ENCODE results near the gene HS3ST3B1.

The HS3ST3B1 gene

DNA sequence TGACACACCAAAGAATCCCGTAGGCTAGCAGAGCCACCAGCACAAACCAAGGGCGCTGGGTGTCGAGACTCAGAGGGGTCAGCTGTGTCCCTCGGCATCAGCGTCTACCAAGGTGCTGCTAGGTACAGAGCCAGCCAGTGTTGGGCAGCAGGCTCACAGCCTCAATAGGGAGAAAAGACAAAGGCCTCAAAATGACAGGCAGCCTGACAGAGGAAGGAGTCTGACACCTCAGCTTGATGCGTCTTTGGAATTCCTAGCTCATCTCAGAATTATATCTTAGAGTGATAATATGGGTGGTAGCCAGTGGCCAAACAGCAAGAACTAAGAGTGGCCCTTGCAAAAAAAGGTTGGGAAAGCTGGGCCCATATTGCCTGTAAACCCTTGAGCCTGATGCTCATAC lies 45.9 kb downstream of the HS3ST3B1 start:
- in situ Hi-C loops (cut with MboI; ENCODE audit: low sequenced_read_pairs) = no loop called here

GRCh38 chr17:14351493-14351892 lies 50.6 kb downstream of the HS3ST3B1 start:
- in situ Hi-C loops (cut with MboI; ENCODE audit: low sequenced_read_pairs) = no loop called here

DNA sequence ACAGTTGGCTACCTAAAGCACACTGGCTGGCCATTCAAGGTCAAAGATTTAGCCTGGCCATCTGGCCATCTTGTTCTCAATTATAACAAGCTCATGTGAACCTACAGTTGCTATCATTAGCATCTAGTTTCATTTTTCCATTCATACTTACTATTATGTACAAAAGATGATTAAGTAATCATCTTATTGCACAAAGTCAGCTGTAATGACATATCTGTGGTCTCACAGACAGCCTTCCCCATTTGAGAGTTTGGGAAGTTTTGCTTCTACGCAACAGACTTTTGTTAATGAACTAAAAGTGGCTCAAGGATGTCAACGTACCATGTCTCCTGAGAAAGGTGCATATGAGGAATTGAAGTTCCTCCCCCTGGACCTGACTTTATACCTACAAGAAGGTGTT lies 51.3 kb downstream of the HS3ST3B1 start:
- in situ Hi-C loops (cut with MboI; ENCODE audit: low sequenced_read_pairs) = no loop called here

DNA sequence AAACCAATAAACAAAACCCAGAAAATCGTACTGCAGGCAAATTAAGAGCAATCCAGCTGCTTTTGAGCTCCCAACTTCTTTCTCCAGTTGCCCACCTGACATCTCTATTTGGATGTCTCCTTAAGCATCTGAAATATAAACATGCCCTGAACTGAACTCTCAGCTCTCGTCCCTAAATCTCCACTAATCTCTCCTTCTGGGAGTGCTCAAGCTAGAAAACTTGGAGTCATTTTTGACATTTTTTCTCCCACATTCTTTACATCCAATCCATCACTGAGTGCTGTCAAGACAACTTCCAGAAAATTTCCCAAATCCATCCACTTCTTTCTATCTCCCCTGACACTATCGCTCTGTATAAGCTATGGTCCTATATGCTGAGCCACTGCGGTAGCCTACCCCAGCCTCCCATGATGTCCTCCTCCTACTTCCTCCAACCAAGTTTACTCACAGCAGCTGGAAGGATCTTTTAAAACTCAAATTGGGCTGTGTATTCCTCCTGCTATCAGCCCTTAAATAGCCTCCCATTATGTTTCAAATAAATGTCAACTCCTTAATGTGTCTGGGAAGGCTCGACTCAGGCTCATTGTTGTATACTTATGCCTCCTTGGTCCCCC lies 53.1 kb downstream of the HS3ST3B1 start:
- in situ Hi-C loops (cut with MboI; ENCODE audit: low sequenced_read_pairs) = no loop called here

DNA sequence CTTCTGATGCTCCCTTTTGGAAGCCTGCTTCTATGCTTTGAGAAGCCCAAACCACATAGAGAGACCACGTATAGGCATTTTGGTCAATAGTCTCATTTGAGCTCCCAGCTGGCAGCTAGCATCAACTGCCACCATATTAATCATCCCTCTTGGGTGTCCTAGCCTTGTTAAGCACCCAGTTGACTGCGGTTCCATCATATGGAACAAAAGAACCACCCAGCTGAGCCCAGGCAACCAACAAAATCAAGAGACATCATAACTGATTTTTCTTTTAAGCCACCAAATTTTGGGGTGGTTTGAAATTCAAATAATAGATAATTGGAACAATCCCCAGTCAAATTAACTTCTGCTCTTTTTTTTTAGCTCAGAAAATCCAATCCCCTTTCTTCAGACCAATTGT lies 53.9 kb downstream of the HS3ST3B1 start:
- in situ Hi-C loops (cut with MboI; ENCODE audit: low sequenced_read_pairs) = no loop called here

GRCh38 chr17:14355556-14355955 lies 54.7 kb downstream of the HS3ST3B1 start:
- in situ Hi-C loops (cut with MboI; ENCODE audit: low sequenced_read_pairs) = no loop called here

DNA sequence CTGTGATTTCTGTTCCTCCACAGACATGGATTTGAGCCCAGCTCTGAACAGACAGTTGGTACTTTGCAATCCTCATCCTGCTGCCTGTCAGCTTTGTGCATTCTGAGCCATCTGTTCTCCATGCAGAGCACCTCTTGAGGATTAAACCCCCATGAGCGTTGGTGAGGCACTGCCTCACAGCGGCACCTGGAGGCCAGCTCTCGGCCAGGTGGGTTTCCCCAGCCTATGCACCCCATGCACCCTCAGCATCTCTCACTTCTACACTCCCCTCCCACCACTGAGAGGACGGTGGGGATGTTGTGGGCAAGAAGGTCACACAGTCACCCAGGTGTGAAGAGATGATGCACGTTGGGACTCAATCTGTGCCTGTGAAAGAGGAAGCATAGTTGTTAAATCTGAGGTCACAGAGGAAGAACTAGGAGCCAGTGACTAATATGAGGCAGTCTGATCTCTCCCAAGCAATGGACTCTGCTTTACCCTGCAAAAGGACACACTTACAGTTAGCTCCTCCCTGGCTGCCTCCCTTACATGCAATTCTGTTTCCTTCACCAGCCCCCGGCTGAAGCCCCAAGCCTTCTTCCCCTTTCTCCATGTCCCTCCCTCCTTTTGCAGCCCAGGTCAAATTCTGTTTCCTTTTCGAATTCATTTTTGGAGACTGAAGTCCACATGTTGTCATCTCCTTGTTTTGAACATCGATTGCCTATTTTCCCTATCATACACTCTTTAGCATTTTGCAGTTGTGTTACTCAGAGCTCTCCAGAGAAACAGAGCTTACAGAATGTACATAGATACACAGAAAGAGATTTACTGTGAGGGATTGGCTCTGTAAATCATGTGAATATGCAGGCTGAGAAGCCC lies 58.5 kb downstream of the HS3ST3B1 start:
- in situ Hi-C loops (cut with MboI; ENCODE audit: low sequenced_read_pairs) = no loop called here

GRCh38 chr17:14360856-14361255 lies 60.0 kb downstream of the HS3ST3B1 start:
- in situ Hi-C loops (cut with MboI; ENCODE audit: low sequenced_read_pairs) = no loop called here

GRCh38 chr17:14361470-14361869 lies 60.6 kb downstream of the HS3ST3B1 start:
- in situ Hi-C loops (cut with MboI; ENCODE audit: low sequenced_read_pairs) = no loop called here

GRCh38 chr17:14361945-14362508 lies 61.1 kb downstream of the HS3ST3B1 start:
- in situ Hi-C loops (cut with MboI; ENCODE audit: low sequenced_read_pairs) = no loop called here

GRCh38 chr17:14366199-14366598 lies 65.3 kb downstream of the HS3ST3B1 start:
- in situ Hi-C loops (cut with MboI; ENCODE audit: low sequenced_read_pairs) = no loop called here

- in situ Hi-C loops (cut with MboI; ENCODE audit: low sequenced_read_pairs) = no loop called here
These were observed 71.6 kb downstream of the HS3ST3B1 start for GRCh38 chr17:14372461-14372860.

- in situ Hi-C loops (cut with MboI; ENCODE audit: low sequenced_read_pairs) = no loop called here
These were observed 72.2 kb downstream of the HS3ST3B1 start for GRCh38 chr17:14372905-14373613.

DNA sequence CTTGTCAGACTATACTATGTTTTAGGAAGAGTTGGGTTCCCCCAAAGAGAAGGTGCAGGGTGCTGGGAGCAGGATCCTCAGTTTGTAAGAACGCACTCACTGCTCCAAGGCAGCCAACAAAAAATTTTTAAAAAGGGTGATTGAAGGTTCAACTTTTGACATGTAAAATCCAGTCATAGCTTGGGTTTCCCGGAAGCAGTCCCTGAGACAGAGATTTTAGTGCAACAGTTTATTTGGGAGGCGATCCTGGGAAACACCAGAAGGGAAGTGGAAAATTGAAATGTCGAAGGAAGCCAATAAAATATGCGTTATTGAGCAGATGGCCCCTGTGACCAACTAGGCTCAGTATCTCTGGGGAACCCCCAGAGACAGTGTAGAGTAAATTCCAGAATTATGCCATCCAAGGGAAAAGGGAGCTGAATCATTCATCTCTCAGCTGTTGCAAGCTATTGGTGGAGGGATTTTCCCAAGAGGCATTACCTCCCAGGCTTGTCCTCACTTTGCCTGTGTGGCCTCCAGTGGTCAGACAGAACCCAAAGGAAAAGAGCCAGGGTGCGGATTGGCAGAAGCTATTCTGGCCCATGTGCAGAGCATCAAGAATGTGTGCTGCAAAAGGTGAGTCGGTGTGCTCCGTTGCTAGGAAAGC lies 72.9 kb downstream of the HS3ST3B1 start:
- in situ Hi-C loops (cut with MboI; ENCODE audit: low sequenced_read_pairs) = no loop called here

GRCh38 chr17:14374268-14374667 lies 73.4 kb downstream of the HS3ST3B1 start:
- in situ Hi-C loops (cut with MboI; ENCODE audit: low sequenced_read_pairs) = no loop called here

DNA sequence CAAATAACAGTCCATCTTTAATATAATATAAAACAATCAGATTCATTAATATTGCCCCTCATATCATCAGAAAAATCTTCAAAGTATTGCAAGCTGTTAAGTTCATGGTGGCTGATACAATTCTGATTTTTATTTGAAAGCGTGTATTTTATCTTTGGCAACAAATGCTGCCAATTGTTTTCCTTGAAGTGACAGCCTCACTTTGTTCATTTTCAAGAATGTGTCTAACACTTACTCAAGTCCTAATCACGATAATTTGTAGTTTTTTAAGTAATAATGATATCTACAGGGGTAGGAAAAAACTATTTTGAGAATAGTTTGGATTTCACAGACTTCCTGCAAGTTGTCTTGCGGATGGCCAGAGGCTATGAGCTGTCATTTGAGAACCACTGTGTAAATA lies 75.8 kb downstream of the HS3ST3B1 start:
- in situ Hi-C loops (cut with MboI; ENCODE audit: low sequenced_read_pairs) = no loop called here

- in situ Hi-C loops (cut with MboI; ENCODE audit: low sequenced_read_pairs) = no loop called here
These were observed 80.7 kb downstream of the HS3ST3B1 start for GRCh38 chr17:14381606-14382005.

- in situ Hi-C loops (cut with MboI; ENCODE audit: low sequenced_read_pairs) = no loop called here
These were observed 86.2 kb downstream of the HS3ST3B1 start for GRCh38 chr17:14387036-14387435.

- in situ Hi-C loops (cut with MboI; ENCODE audit: low sequenced_read_pairs) = no loop called here
These were observed 88.8 kb downstream of the HS3ST3B1 start for GRCh38 chr17:14389681-14390080.

DNA sequence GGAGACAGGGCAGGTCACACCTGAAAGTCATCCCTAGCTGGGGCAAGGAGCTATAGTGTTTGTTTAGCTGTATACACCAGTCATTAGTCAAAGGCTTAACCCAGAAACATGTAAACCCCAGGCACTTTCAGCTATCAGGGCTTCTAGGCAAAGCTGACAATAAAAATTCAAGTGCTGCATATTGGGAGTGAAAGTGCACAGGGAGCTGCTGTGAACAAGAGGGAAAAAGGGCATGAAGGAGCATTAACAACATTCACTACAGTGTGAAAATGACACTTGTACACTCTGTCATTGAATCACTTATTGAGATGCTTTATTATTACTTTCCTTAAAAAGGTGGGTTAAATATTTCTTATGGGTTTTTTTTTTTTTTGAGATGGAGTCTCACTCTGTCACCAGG lies 92.8 kb downstream of the HS3ST3B1 start:
- in situ Hi-C loops (cut with MboI; ENCODE audit: low sequenced_read_pairs) = no loop called here

DNA sequence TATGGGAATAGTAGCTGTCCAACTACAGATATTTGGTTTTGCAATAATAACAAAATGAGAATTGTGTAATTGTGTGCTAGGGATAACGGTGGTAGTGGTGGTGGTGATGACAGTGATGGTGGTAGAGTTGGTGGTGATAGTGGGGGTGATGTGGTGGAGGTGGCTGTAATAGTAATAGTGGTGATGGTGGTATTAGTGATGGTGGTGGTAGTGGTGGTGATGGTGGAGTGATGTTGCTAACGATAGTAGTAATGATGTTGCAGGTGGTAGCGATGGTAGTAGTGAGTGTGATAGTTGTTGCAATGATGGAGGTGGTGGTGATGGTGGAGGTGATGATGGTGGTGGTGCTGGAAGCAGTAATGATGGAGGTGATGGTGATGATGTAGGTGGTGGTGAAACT lies 94.4 kb downstream of the HS3ST3B1 start:
- in situ Hi-C loops (cut with MboI; ENCODE audit: low sequenced_read_pairs) = no loop called here
